HepG2 (cell line): ENCODE results near the gene HADHA. TPM values are rescaled to one million over a fixed set of nuclear protein-coding genes. Genes with fewer than 3 reads are reported as not detected.

Experiments
- ATAC-seq: fragments of 200-7000 bp; cut with Tn5 transposase; 3 replicates; pipeline ENCODE4 v1.9.1; 2020; ENCODE audit warnings: mild to moderate bottlenecking, moderate library complexity
- BruUV-seq: library from RNA; stranded (reverse); fragments of 400-500 nt; replicated peaks from 2 replicates; lab custom pipeline; 2021; lab: Mats Ljungman, UMichigan
- CTCF ChIA-PET: fragments of 300-600 bp; formaldehyde crosslinking; extraction: SDS; loops from one replicate; lab custom pipeline; 2021; ENCODE audit warnings: low total read pairs, inconsistent platforms, low intra/inter-chr PET ratio; lab: Yijun Ruan, JAX
- POLR2A ChIA-PET: fragments of 350-600 bp; sonication (Branson Sonifier 250); formaldehyde crosslinking; loops from one replicate; lab custom pipeline; 2020; ENCODE audit warnings: antibody characterized with exemption, inconsistent platforms; lab: Yijun Ruan, JAX
- DNase-seq: peaks from one replicate; pipeline ENCODE4 v3.0.0-alpha.2; 2015; ENCODE audit warnings: low spot score
- FAIRE-seq: peaks from 3 replicates; lab custom pipeline; 2011; peaks lifted over from hg19 to GRCh38; lab: Jason Lieb, UNC
- H2AFZ ChIP-seq: one replicate; pipeline ENCODE4 v1.6.1; 2011; ENCODE audit warnings: low read length, inconsistent platforms
- H3K27ac ChIP-seq: fragments of 300-600 bp; 3 replicates; pipeline ENCODE4 v1.8.0; 2011; ENCODE audit warnings: mixed run types, mild to moderate bottlenecking, mixed read lengths, low read length, inconsistent platforms; ENCODE audit not compliant: insufficient read depth; ENCODE audit errors: extremely low read length
- H3K27me3 ChIP-seq, 2 experiments: fragments of 200-600 bp in 1 of 2; 2 replicates in 1 of 2; 3 replicates in 1 of 2; pipeline versions ENCODE4 v1.6.0 to v1.8.0; 2011; ENCODE audit warnings: low read length in 2 of 2, mild to moderate bottlenecking in 2 of 2, moderate library complexity in 2 of 2, inconsistent platforms in 1 of 2; ENCODE audit not compliant: insufficient read depth in 2 of 2, control insufficient read depth in 1 of 2
- H3K36me3 ChIP-seq, 2 experiments: fragments of 200-600 bp in 1 of 2; replicated peaks in 1 of 2; 2 replicates in 1 of 2; 3 replicates in 1 of 2; pipeline versions ENCODE4 v1.5.1 to v1.8.0; 2011; ENCODE audit warnings: low read length in 2 of 2, inconsistent platforms in 1 of 2; ENCODE audit not compliant: insufficient read depth in 2 of 2, control insufficient read depth in 1 of 2
- H3K4me1 ChIP-seq: 2 replicates; pipeline ENCODE4 v1.5.1; 2012; ENCODE audit warnings: low read length, inconsistent platforms; ENCODE audit not compliant: insufficient read depth
- H3K4me2 ChIP-seq: 2 replicates; pipeline ENCODE4 v1.6.0; 2011; ENCODE audit warnings: low read depth, low read length, inconsistent platforms
- H3K4me3 ChIP-seq, 3 experiments: fragments of 200-600 bp in 1 of 3; sonication (generic), shearing (Covaris generic) in 1 of 3; replicated peaks in 1 of 3; 2 replicates each; pipeline ENCODE4 v1.5.1; 2011 to 2016; ENCODE audit warnings: low read length in 3 of 3, inconsistent platforms in 2 of 3, low read depth in 2 of 3, mild to moderate bottlenecking in 2 of 3, control low read depth in 1 of 3, mixed read lengths in 1 of 3; ENCODE audit not compliant: insufficient read depth in 1 of 3
- H3K79me2 ChIP-seq: one replicate; pipeline ENCODE4 v1.6.1; 2011; ENCODE audit warnings: low read length, inconsistent platforms; ENCODE audit not compliant: insufficient read depth
- H3K9ac ChIP-seq: 2 replicates; pipeline ENCODE4 v1.6.0; 2011; ENCODE audit warnings: mild to moderate bottlenecking, low read depth, low read length, inconsistent platforms; ENCODE audit not compliant: insufficient read depth
- H3K9me3 ChIP-seq: 2 replicates; pipeline ENCODE4 v1.5.1; 2012; ENCODE audit warnings: mild to moderate bottlenecking, low read length
- H4K20me1 ChIP-seq: 2 replicates; pipeline ENCODE4 v1.6.0; 2011; ENCODE audit warnings: inconsistent platforms, mild to moderate bottlenecking, low read length, moderate library complexity; ENCODE audit not compliant: insufficient read depth
- ATF5 ChIP-seq: sonication (generic); formaldehyde crosslinking; IDR thresholded peaks from 2 replicates; pipeline ENCODE4 v1.4.0; 2020; ENCODE audit warnings: mild to moderate bottlenecking, low read depth, missing genetic modification reagents
- HOXA7 ChIP-seq: sonication (generic); formaldehyde crosslinking; IDR thresholded peaks from 2 replicates; pipeline ENCODE4 v1.8.1; 2022; ENCODE audit warnings: mild to moderate bottlenecking, missing genetic modification reagents, moderate library complexity
- NFATC3 ChIP-seq: sonication (generic); formaldehyde crosslinking; IDR thresholded peaks from 2 replicates; pipeline ENCODE4 v1.5.1; 2020; ENCODE audit warnings: mild to moderate bottlenecking, missing genetic modification reagents
- NR2F2 ChIP-seq: IDR thresholded peaks from 2 replicates; pipeline ENCODE4 v1.6.1; 2012; ENCODE audit warnings: low read depth, inconsistent platforms, borderline replicate concordance
- PBX2 ChIP-seq: IDR thresholded peaks from 2 replicates; pipeline ENCODE4 v1.6.1; 2016; ENCODE audit warnings: control low read depth
- PHB2 ChIP-seq: fragments of 450-650 bp; IDR thresholded peaks from 2 replicates; pipeline ENCODE4 v1.6.1; 2018; ENCODE audit not compliant: partially characterized antibody
- POLR2A ChIP-seq, 2 experiments: IDR thresholded peaks; 2 replicates each; pipeline ENCODE4 v1.6.1; 2011; ENCODE audit warnings: low read depth in 2 of 2, low read length in 2 of 2, mild to moderate bottlenecking in 1 of 2, moderate library complexity in 1 of 2; ENCODE audit not compliant: insufficient read depth in 1 of 2
- SKI ChIP-seq: fragments of 450-650 bp; IDR thresholded peaks from one replicate; pipeline ENCODE4 v1.6.1; 2018; ENCODE audit warnings: mild to moderate bottlenecking; ENCODE audit not compliant: partially characterized antibody
- ZFP36L2 ChIP-seq: sonication (generic); formaldehyde crosslinking; IDR thresholded peaks from 2 replicates; pipeline ENCODE4 v1.4.0; 2020; ENCODE audit warnings: missing genetic modification reagents
- ZNF264 ChIP-seq: sonication (generic); formaldehyde crosslinking; IDR thresholded peaks from 2 replicates; pipeline ENCODE4 v1.4.0; 2020; ENCODE audit warnings: missing genetic modification reagents
- ZNF275 ChIP-seq: sonication (generic); formaldehyde crosslinking; IDR thresholded peaks from 2 replicates; pipeline ENCODE4 v1.8.0; 2022; ENCODE audit warnings: missing genetic modification reagents, mild to moderate bottlenecking, inconsistent platforms, borderline replicate concordance
- ZNF660 ChIP-seq: sonication (generic); formaldehyde crosslinking; IDR thresholded peaks from 2 replicates; pipeline ENCODE4 v1.5.1; 2020; ENCODE audit warnings: mild to moderate bottlenecking, low read depth, missing genetic modification reagents, borderline replicate concordance
- WGBS: methylation state at CpG from one replicate; pipeline ENCODE4 v1.1.6; 2017; ENCODE audit warnings: low lambda C conversion rate; 5-methylcytosine and 5-hydroxymethylcytosine counted together
- in situ Hi-C: cut with HindIII; loops from 2 replicates; pipeline ENCODE4 v1.10.0; 2017; ENCODE audit warnings: low pct_unique_long_range_greater_than_20kb; ENCODE audit not compliant: extremely low pct_ligation_motif_present
- intact Hi-C: fragments of 100-400 bp; cut with micrococcal nuclease; formaldehyde crosslinking; loops from one replicate; pipeline ENCODE4 v1.10.0; 2022; ENCODE audit not compliant: unreplicated experiment
- polyA plus RNA-seq, 8 experiments: library from polyadenylated mRNA; depleted of rRNA in 3 of 8; stranded (reverse) in 7 of 8; unstranded in 1 of 8; fragments of >200 nt; fragmentation: Illumina TruSeq in 4 of 8; extraction: Trizol in 4 of 8; gene quantifications; 2 replicates each; pipeline versions ENCODE4 v1.2.1 to v1.2.3, GENCODE V29; 2011 to 2016; ENCODE audit warnings: low read depth in 4 of 8, missing spikeins in 1 of 8, mixed read lengths in 1 of 8; ENCODE audit not compliant: insufficient read depth in 1 of 8
- total RNA-seq, 5 experiments: library from RNA; depleted of rRNA; stranded (reverse); fragments of >200 nt; fragmentation: Illumina TruSeq; extraction: Trizol; gene quantifications; 2 replicates each; pipeline ENCODE4 v1.2.3, GENCODE V29; 2016; ENCODE audit warnings: low read depth in 1 of 5

The HADHA gene
- total and polyA plus RNA-seq, 2 of the 13 experiments (the other 11 are each of a cell fraction or from before 2014, with no cell fraction given) = 102 to 270 TPM

GRCh38 chr2:26281226-26281625, 36.8 kb upstream of the HADHA start (continued):
- TF ChIP-seq NR2F2 = no peak
- TF ChIP-seq SKI = no peak
- no peak for TF ChIP-seq PHB2
- no peak for TF ChIP-seq ZFP36L2
- TF ChIP-seq POLR2A (IDR thresholded peaks at IDR 0.05; ENCODE audit: insufficient read depth in 1 of 2, low read depth in 2 of 2, low read length in 2 of 2) = no peak
- no peak for TF ChIP-seq NFATC3 (CRISPR knock-in tag)
- TF ChIP-seq ZNF264 (CRISPR knock-in tag) = no peak

GRCh38 chr2:26279886-26280285, 35.5 kb upstream of the HADHA start:
- no peak overlapping the region for H2AFZ ChIP-seq
- in situ Hi-C loops (no loop called here), intact Hi-C loops (no loop called here)
- TF ChIP-seq HOXA7 (no peak), ATF5 (CRISPR knock-in tag) (no peak), ZNF275 (CRISPR knock-in tag) (no peak), ZNF660 (CRISPR knock-in tag) (no peak), PBX2 (CRISPR knock-in tag) (no peak)
- no TSS peak for BruUV-seq
- FAIRE-seq (no peak), DNase-seq (no peak), ATAC-seq (no peak)
- H3K36me3 ChIP-seq = peaks cover 31 to 79% of the 10 kb centered on the region in 2 experiments
- H4K20me1 ChIP-seq = no peaks in the 10 kb centered on the region
- no peaks in the 10 kb centered on the region for H3K4me1 ChIP-seq
- H3K4me3 ChIP-seq = no peak overlapping the region
- no peak overlapping the region for H3K27ac ChIP-seq
- no peak overlapping the region for H3K4me2 ChIP-seq
- H3K9ac ChIP-seq = no peak overlapping the region
- ChIA-PET POLR2A (no interaction called here), CTCF (no interaction called here)
- WGBS = 96% methylated on average over 3 of the region's 3 CpGs
- H3K9me3 ChIP-seq = no peaks in the 10 kb centered on the region
- no peaks in the 10 kb centered on the region for H3K79me2 ChIP-seq
- no peaks in the 10 kb centered on the region for H3K27me3 ChIP-seq
